Measurements from ENCODE around the gene KRT6B.

The KRT6B gene

GRCh38 chr12:52418576-52419110 is 33.3 kb downstream of the KRT6B start:
- no peak for DNase-seq (ENCODE audit: low read depth)
- TF ChIP-seq CTCF (conservative IDR thresholded peaks at IDR 0.05; ENCODE audit: low read length) = no peak
- no peak overlapping the region for H3K4me3 ChIP-seq (ENCODE audit: low read length)

GRCh38 chr12:52417740-52418139 is 34.2 kb downstream of the KRT6B start:
- TF ChIP-seq CTCF (conservative IDR thresholded peaks at IDR 0.05; ENCODE audit: low read length) = no peak
- no peak for DNase-seq (ENCODE audit: low read depth)
- no peak overlapping the region for H3K4me3 ChIP-seq (ENCODE audit: low read length)

GRCh38 chr12:52416795-52417194 is 35.2 kb downstream of the KRT6B start:
- H3K4me3 ChIP-seq (ENCODE audit: low read length) = no peak overlapping the region
- DNase-seq (ENCODE audit: low read depth) = no peak
- no peak for TF ChIP-seq CTCF (conservative IDR thresholded peaks at IDR 0.05; ENCODE audit: low read length)

- DNase-seq (ENCODE audit: low read depth) = peak; percentile 80
- no peak for TF ChIP-seq CTCF (conservative IDR thresholded peaks at IDR 0.05; ENCODE audit: low read length)
- H3K4me3 ChIP-seq (ENCODE audit: low read length) = no peak overlapping the region
Observed at GRCh38 chr12:52415870-52416750, 35.8 kb downstream of the KRT6B start.

- no peak for TF ChIP-seq CTCF (conservative IDR thresholded peaks at IDR 0.05; ENCODE audit: low read length)
- no peak overlapping the region for H3K4me3 ChIP-seq (ENCODE audit: low read length)
- no peak for DNase-seq (ENCODE audit: low read depth)
Observed at GRCh38 chr12:52414936-52415335, 37.0 kb downstream of the KRT6B start.

GRCh38 chr12:52413782-52414345 is 38.1 kb downstream of the KRT6B start:
- no peak overlapping the region for H3K4me3 ChIP-seq (ENCODE audit: low read length)
- DNase-seq (ENCODE audit: low read depth) = no peak
- no peak for TF ChIP-seq CTCF (conservative IDR thresholded peaks at IDR 0.05; ENCODE audit: low read length)

GRCh38 chr12:52413202-52413601 is 38.7 kb downstream of the KRT6B start:
- TF ChIP-seq CTCF (conservative IDR thresholded peaks at IDR 0.05; ENCODE audit: low read length) = no peak
- H3K4me3 ChIP-seq (ENCODE audit: low read length) = no peak overlapping the region
- no peak for DNase-seq (ENCODE audit: low read depth)

Measured in AG10803 (cell line).